Right atrium auricular region (tissue), 2 donors: ENCODE results near the gene MTMR3. TPM values are rescaled to one million over a fixed set of nuclear protein-coding genes. Genes with fewer than 3 reads are reported as not detected.

Experiments used
- DNase-seq: peaks from one replicate; pipeline ENCODE4 v3.0.0-alpha.2; 2019; ENCODE audit warnings: low spot score
- H3K27ac ChIP-seq, 2 donors: fragments of 200-600 bp; sonication (generic); 1 replicate in 1 of 2; 2 replicates in 1 of 2; pipeline ENCODE4 v1.5.1; 2016 to 2019
- H3K27me3 ChIP-seq, 2 donors: fragments of 200-600 bp; sonication (generic); one replicate each; pipeline versions ENCODE4 v1.5.1 to v1.6.0; 2017 to 2019
- H3K36me3 ChIP-seq: fragments of 200-600 bp; sonication (generic); one replicate; pipeline ENCODE4 v1.5.1; 2016
- H3K4me1 ChIP-seq, 2 donors: fragments of 200-600 bp; sonication (generic); one replicate each; pipeline versions ENCODE4 v1.5.1 to v1.6.0; 2017 to 2019
- H3K4me3 ChIP-seq, 2 donors: fragments of 200-600 bp; sonication (generic); 1 replicate in 1 of 2; 2 replicates in 1 of 2; pipeline ENCODE4 v1.5.1; 2017 to 2019; ENCODE audit warnings: mild to moderate bottlenecking in 1 of 2, moderate library complexity in 1 of 2
- H3K9me3 ChIP-seq, 2 donors: fragments of 200-600 bp; sonication (generic); one replicate each; pipeline ENCODE4 v1.5.1; 2019
- total RNA-seq, 2 donors: library from RNA; depleted of rRNA; stranded (reverse); fragments of >200 nt; gene quantifications; one replicate each; pipeline ENCODE4 v1.1.0, GENCODE V29; 2016
- TF ChIP-seq, protein P1 (sequence below), 2 donors: fragments of 200-600 bp; sonication (generic); IDR thresholded peaks; one replicate each; pipeline ENCODE4 v1.5.1; 2019; ENCODE audit warnings: antibody characterized with exemption in 2 of 2

The MTMR3 gene
- total RNA-seq, 2 donors from 2014 or later, result 27.2 to 38.1 TPM

DNA sequence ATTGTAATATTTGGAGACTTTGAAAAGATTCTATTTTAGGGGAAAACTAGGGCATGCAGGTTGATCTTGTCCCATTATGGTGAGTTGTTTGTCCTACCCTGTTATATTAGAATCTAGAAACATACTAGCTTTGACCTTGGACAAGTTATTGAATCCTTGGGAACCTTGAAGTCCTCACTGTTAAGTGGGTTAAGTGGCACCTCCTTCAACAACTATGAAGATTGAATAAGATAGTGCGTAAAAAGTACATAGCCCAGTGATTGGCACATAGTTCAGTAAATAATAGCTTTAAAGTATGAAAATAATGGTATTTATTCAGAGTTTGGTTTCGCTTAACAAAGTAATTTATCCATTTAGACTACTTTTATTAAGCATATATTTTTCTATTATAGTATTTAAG lies 51.6 kb downstream of the MTMR3 start:
- H3K36me3 ChIP-seq, result no peaks in the 10 kb centered on the region

DNA sequence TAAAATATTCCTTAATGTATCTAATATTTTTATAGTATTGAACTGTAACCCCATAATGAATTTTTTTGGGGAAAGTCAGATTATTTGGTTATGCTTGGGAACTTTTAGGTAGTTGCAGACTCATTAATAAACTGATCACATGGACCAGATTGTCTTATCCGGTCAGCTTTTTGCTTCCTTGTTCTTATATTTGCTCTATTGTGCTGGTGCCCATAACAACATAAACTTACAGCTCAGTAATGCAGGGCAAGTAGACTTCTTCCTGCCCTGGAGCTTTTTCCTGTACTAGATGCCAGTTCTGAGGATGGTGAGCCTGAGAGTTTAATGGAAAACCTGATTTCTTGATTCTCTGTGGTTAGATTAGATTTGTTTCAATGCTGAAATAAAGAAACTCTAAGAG lies 53.2 kb downstream of the MTMR3 start:
- Histone ChIP-seq H3K9me3 (no peaks in the 10 kb centered on the region), H3K27ac (no peak overlapping the region), H3K27me3 (no peaks in the 10 kb centered on the region), H3K4me1 (peaks cover 0 to 13% of the 10 kb centered on the region in 2 donors), H3K4me3 (no peak overlapping the region), H3K36me3 (no peaks in the 10 kb centered on the region)
- TF ChIP-seq, protein P1, sequence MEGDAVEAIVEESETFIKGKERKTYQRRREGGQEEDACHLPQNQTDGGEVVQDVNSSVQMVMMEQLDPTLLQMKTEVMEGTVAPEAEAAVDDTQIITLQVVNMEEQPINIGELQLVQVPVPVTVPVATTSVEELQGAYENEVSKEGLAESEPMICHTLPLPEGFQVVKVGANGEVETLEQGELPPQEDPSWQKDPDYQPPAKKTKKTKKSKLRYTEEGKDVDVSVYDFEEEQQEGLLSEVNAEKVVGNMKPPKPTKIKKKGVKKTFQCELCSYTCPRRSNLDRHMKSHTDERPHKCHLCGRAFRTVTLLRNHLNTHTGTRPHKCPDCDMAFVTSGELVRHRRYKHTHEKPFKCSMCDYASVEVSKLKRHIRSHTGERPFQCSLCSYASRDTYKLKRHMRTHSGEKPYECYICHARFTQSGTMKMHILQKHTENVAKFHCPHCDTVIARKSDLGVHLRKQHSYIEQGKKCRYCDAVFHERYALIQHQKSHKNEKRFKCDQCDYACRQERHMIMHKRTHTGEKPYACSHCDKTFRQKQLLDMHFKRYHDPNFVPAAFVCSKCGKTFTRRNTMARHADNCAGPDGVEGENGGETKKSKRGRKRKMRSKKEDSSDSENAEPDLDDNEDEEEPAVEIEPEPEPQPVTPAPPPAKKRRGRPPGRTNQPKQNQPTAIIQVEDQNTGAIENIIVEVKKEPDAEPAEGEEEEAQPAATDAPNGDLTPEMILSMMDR (IDR thresholded peaks at IDR 0.05), result no peak
- DNase-seq, result no peak

More for the DNA sequence above, 51.6 kb downstream of the MTMR3 start:
- no peak overlapping the region for H3K27ac ChIP-seq
- no peaks in the 10 kb centered on the region for H3K9me3 ChIP-seq
- no peaks in the 10 kb centered on the region for H3K27me3 ChIP-seq
- H3K4me3 ChIP-seq, result no peak overlapping the region
- TF ChIP-seq, protein P1 (IDR thresholded peaks at IDR 0.05), result no peak
- DNase-seq, result no peak
- H3K4me1 ChIP-seq, result peaks cover 0 to 13% of the 10 kb centered on the region in 2 donors

DNA sequence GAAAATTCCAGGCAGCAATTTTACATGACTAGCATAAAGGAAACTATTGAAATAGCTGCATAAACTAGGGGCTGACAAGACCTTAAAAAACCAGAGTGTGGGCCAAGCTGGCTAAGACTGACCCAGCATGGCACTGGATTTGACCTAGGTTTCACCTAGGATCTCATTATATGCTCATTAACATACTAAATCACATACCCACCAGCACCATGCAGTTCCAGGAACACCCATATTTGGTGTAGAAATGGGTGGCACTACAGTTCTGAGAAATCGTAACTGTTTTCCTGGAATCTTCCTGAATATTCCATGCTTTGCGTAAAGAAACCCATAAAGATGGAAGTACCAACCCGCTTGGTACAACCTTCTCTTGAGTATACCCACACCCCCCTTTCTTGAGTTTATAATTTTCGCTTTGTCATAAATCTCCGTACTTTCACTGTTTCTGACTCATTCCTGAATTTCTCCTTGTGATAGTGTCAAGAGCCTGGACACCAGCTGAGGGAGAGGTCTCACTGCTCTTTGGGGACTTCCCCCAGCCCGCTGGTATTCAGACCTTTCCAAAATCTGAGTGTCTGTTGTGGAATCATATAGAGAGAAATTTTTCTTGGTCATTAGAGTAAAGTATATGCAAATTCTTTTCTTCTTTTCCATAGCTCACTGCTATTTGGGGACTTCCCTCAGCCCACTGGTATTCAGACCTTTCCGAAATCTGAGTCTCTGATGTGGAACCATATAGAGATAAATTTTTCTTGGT lies 55.1 kb downstream of the MTMR3 start:
- TF ChIP-seq, protein P1 (IDR thresholded peaks at IDR 0.05), result no peak

DNA sequence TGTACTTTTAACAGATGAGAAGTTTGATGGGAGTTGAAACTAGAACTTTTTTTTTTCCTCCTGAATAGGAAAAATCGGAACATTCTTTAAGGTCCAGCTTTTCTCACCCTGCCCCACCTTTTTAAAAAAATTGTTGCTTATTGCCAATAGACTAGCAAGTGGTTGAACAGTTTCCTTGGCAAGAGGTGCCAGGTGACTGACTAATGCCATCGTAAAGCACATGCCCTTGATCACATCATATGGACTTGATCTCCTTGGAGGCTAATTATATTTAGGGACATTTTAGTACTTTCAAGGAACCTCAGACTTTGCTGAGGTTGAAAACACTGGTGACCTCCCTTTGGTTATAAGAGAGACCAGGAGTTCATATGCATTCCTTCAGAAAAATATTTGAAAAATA lies 57.6 kb downstream of the MTMR3 start:
- Histone ChIP-seq H3K4me1 (peaks cover 0 to 19% of the 10 kb centered on the region in 2 donors), H3K27me3 (no peaks in the 10 kb centered on the region), H3K27ac (no peak overlapping the region), H3K36me3 (no peaks in the 10 kb centered on the region), H3K4me3 (no peak overlapping the region), H3K9me3 (no peaks in the 10 kb centered on the region)
- TF ChIP-seq, protein P1 (IDR thresholded peaks at IDR 0.05), result no peak
- DNase-seq, result no peak

More for the DNA sequence above, 55.1 kb downstream of the MTMR3 start:
- Histone ChIP-seq H3K9me3 (no peaks in the 10 kb centered on the region), H3K27ac (no peak overlapping the region), H3K36me3 (no peaks in the 10 kb centered on the region), H3K4me1 (peaks cover 0 to 10% of the 10 kb centered on the region in 2 donors), H3K4me3 (no peak overlapping the region), H3K27me3 (no peaks in the 10 kb centered on the region)
- DNase-seq, result no peak

DNA sequence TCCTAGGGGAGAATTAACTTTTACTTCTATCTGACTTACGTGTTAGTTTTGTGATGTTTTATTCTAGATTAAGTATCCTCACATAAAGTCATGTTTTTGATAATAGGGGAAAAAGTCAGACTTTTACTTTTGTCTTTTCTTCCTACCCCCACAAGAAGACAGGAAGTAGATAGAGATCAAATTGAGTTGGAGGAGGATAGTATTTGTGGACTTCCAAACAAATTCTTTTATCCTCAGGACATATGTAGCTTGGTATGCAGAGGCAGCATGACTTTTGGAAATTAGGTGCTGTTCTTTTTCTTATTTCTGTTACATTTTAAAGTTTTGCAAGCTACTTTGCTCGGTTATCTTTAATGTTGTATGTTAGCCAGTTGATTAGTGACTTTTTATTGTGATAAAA lies 61.4 kb downstream of the MTMR3 start:
- TF ChIP-seq, protein P1 (IDR thresholded peaks at IDR 0.05), result no peak
- H3K4me1 ChIP-seq, result peaks cover 0 to 45% of the 10 kb centered on the region in 2 donors

More for the DNA sequence above, 61.4 kb downstream of the MTMR3 start:
- H3K27me3 ChIP-seq, result no peaks in the 10 kb centered on the region
- no peak overlapping the region for H3K27ac ChIP-seq
- H3K9me3 ChIP-seq, result no peaks in the 10 kb centered on the region
- no peak overlapping the region for H3K4me3 ChIP-seq
- no peaks in the 10 kb centered on the region for H3K36me3 ChIP-seq
- no peak for DNase-seq
